PC-9 (cell line): ENCODE data around the gene TMEM121B. TPM values are rescaled to one million over a fixed set of nuclear protein-coding genes. Genes with fewer than 3 reads are reported as not detected.

Experiments
- BruUV-seq: library from RNA; stranded (reverse); fragments of 400-500 nt; replicated peaks from 2 replicates; lab custom pipeline; 2021; lab: Mats Ljungman, UMichigan
- CTCF ChIA-PET: fragments of 300-600 bp; sonication (Branson Sonifier 250); formaldehyde crosslinking; loops from one replicate; lab custom pipeline; 2022; ENCODE audit warnings: antibody characterized with exemption; lab: Charles Lee
- POLR2A ChIA-PET: fragments of 300-600 bp; sonication (Branson Sonifier 250); formaldehyde crosslinking; loops from one replicate; lab custom pipeline; 2022; ENCODE audit warnings: antibody characterized with exemption; ENCODE audit not compliant: unreplicated experiment; lab: Charles Lee
- DNase-seq, 2 experiments: peaks; one replicate each; pipeline versions ENCODE4 v3.0.0 to v3.0.0-alpha.2; 2015 to 2022; ENCODE audit warnings: mixed read lengths in 1 of 2
- H2AFZ ChIP-seq: fragments of 200-600 bp; sonication (generic); 2 replicates; pipeline ENCODE4 v1.8.1; 2017; ENCODE audit warnings: antibody characterized with exemption
- H3F3A ChIP-seq: fragments of 200-600 bp; sonication (generic); 2 replicates; pipeline ENCODE4 v1.8.1; 2017; ENCODE audit warnings: antibody characterized with exemption, mild to moderate bottlenecking, low read depth; ENCODE audit not compliant: insufficient read depth
- H3K27ac ChIP-seq: fragments of 200-600 bp; sonication (generic); 2 replicates; pipeline ENCODE4 v1.6.1; 2016; ENCODE audit warnings: mixed run types
- H3K27me3 ChIP-seq: fragments of 200-600 bp; sonication (generic); 2 replicates; pipeline ENCODE4 v1.6.1; 2016; ENCODE audit warnings: low read depth, mixed run types; ENCODE audit not compliant: insufficient read depth
- H3K36me3 ChIP-seq: fragments of 200-600 bp; sonication (generic); 2 replicates; pipeline ENCODE4 v1.6.1; 2016; ENCODE audit warnings: low read depth, mixed run types
- H3K4me1 ChIP-seq: fragments of 200-600 bp; sonication (generic); replicated peaks from 2 replicates; pipeline ENCODE4 v1.6.1; 2016; ENCODE audit warnings: mixed run types; ENCODE audit not compliant: insufficient read depth
- H3K4me2 ChIP-seq: fragments of 200-600 bp; sonication (generic); 2 replicates; pipeline ENCODE4 v1.6.1; 2017; ENCODE audit warnings: mixed run types
- H3K4me3 ChIP-seq: fragments of 200-600 bp; sonication (generic); 2 replicates; pipeline ENCODE4 v1.6.1; 2016; ENCODE audit warnings: mixed run types
- H3K79me2 ChIP-seq: fragments of 200-600 bp; sonication (generic); 2 replicates; pipeline ENCODE4 v1.6.1; 2017; ENCODE audit warnings: low read depth, mixed run types
- H3K9me2 ChIP-seq: fragments of 200-600 bp; sonication (generic); 2 replicates; pipeline ENCODE4 v1.8.1; 2017; ENCODE audit warnings: mild to moderate bottlenecking; ENCODE audit not compliant: insufficient read depth
- H3K9me3 ChIP-seq: fragments of 200-600 bp; sonication (generic); 2 replicates; pipeline ENCODE4 v1.8.1; 2016; ENCODE audit warnings: low read depth; ENCODE audit not compliant: insufficient read depth
- H4K20me1 ChIP-seq: fragments of 200-600 bp; sonication (generic); 2 replicates; pipeline ENCODE4 v1.8.1; 2017; ENCODE audit not compliant: insufficient read depth
- CTCF ChIP-seq: fragments of 200-600 bp; sonication (generic); conservative IDR thresholded peaks from 2 replicates; pipeline ENCODE4 v1.6.1; 2017; ENCODE audit warnings: mixed run types, antibody characterized with exemption, mild to moderate bottlenecking, moderate library complexity
- EZH2 ChIP-seq: fragments of 200-600 bp; sonication (generic); IDR thresholded peaks from 2 replicates; pipeline ENCODE4 v1.8.0; 2017; ENCODE audit warnings: antibody characterized with exemption, low read depth
- intact Hi-C: fragments of 100-400 bp; cut with micrococcal nuclease; formaldehyde crosslinking; loops from one replicate; pipeline ENCODE4 v1.10.0; 2022; ENCODE audit not compliant: unreplicated experiment
- total RNA-seq: library from RNA; stranded (reverse); gene quantifications from 2 replicates; pipeline ENCODE4 v1.2.3, GENCODE V29; 2021

Gene TMEM121B
- total RNA-seq, 1 experiment from 2014 or later, result not detected

DNA sequence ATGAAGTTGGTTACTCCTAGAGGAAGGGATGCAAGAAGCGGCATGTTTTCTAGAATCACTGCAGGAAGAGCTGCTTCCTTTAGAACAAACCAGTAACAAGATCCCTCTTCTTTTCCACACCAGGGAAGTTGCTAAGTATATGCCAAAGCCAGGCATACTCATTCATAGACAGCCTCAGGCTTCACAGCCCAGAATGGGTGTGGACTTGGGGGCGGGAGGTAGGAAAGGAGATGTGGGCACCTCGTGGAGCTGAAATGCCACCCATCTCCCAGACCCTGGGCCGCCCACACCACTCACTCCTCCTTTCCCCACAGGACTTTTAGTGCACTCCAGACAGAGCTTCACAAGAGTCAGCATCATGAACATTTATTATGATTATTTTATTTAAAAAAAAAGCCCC lies 16.0 kb upstream of the TMEM121B start:
- TF ChIP-seq CTCF (no peak), EZH2 (no peak)
- no peak overlapping the region for H3K27ac ChIP-seq
- H3K4me2 ChIP-seq, result no peak overlapping the region
- BruUV-seq, result no TSS peak
- DNase-seq, result no peak
- intact Hi-C loops, result no loop called here
- H3K4me3 ChIP-seq, result no peak overlapping the region
- no peaks in the 10 kb centered on the region for H3K4me1 ChIP-seq
- H2AFZ ChIP-seq, result no peak overlapping the region
- CTCF ChIA-PET, result no interaction called here
- no peaks in the 10 kb centered on the region for H3F3A ChIP-seq
- H3K36me3 ChIP-seq, result no peaks in the 10 kb centered on the region
- H3K9me3 ChIP-seq, result no peaks in the 10 kb centered on the region
- H3K9me2 ChIP-seq, result no peaks in the 10 kb centered on the region
- POLR2A ChIA-PET, result no interaction called here
- H3K79me2 ChIP-seq, result no peaks in the 10 kb centered on the region
- no peaks in the 10 kb centered on the region for H4K20me1 ChIP-seq
- H3K27me3 ChIP-seq, result no peaks in the 10 kb centered on the region

DNA sequence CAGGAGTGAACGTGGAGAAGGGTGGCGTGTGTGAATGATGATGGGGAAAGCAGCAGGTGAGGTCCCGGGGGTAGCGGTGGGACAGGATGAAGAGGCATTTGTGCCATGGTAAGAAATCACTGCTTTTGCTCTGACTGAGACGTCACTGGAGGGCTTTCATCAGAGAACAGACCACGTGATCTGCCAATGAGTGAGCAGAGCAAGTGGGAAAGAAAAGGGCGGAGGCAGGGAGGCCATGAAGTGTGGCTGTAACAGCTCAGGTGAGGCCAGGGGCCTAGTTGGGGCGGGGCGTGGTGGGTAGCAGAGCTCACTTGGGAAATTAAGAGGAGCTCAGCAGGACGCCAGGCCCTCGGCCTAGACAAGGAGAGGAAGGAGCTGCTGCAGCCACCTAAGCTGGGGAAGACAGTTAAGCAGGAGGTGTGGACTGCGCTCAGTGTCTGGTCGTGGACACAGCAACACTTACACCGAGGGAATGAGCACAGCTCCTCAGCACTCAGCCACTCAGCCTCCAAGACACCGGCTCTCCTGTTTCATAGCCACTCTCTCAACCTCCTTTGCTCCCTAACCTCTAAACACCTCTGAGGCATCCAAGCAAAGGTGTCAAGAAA lies 14.1 kb upstream of the TMEM121B start:
- no peak for DNase-seq
- no peak for TF ChIP-seq EZH2
- TF ChIP-seq CTCF, result no peak
- CTCF ChIA-PET, result no interaction called here
- Histone ChIP-seq H4K20me1 (no peaks in the 10 kb centered on the region), H3K79me2 (no peaks in the 10 kb centered on the region), H3K27me3 (no peaks in the 10 kb centered on the region), H3K9me3 (no peaks in the 10 kb centered on the region), H3K4me3 (no peak overlapping the region), H3K4me1 (no peaks in the 10 kb centered on the region), H3K27ac (no peak overlapping the region), H2AFZ (no peak overlapping the region), H3K4me2 (no peak overlapping the region), H3K9me2 (no peaks in the 10 kb centered on the region), H3F3A (no peaks in the 10 kb centered on the region), H3K36me3 (no peaks in the 10 kb centered on the region)
- POLR2A ChIA-PET, result no interaction called here
- intact Hi-C loops, result no loop called here
- BruUV-seq, result no TSS peak

DNA sequence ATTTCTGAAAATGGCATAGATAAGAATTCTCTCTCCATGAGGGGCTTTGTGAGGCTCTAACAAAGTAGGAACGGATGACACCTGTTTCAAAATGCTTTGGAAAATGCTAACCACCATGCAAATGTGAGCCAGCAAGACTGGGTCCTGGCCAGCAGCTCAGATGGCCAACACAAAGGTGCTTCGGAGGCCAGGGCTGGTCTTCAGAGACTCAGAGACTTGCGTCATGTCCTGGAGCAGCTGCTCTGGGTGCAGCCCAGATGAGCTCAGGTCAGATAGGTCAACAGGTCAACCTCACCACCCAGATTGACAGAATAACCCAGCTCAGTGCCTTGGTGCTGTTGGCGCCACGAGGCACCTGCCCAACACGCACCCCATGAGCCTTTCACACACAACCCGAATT lies 12.0 kb upstream of the TMEM121B start:
- no peaks in the 10 kb centered on the region for H3F3A ChIP-seq
- H4K20me1 ChIP-seq, result no peaks in the 10 kb centered on the region
- H2AFZ ChIP-seq, result no peak overlapping the region
- no peaks in the 10 kb centered on the region for H3K27me3 ChIP-seq
- intact Hi-C loops, result no loop called here
- POLR2A ChIA-PET, result no interaction called here
- H3K9me3 ChIP-seq, result no peaks in the 10 kb centered on the region
- no peaks in the 10 kb centered on the region for H3K9me2 ChIP-seq
- no peak overlapping the region for H3K4me3 ChIP-seq
- no peak overlapping the region for H3K27ac ChIP-seq
- no peak for DNase-seq
- no peaks in the 10 kb centered on the region for H3K79me2 ChIP-seq
- no peaks in the 10 kb centered on the region for H3K4me1 ChIP-seq
- H3K36me3 ChIP-seq, result no peaks in the 10 kb centered on the region
- TF ChIP-seq CTCF, result no peak
- TF ChIP-seq EZH2, result no peak
- CTCF ChIA-PET, result no interaction called here
- BruUV-seq, result no TSS peak
- H3K4me2 ChIP-seq, result no peak overlapping the region
